K562 (cell line): Measurements from ENCODE around the gene ISYNA1. TPM values are rescaled to one million over a fixed set of nuclear protein-coding genes. Genes with fewer than 3 reads are reported as not detected.

ENCODE experiments used
- ADNP ChIP-seq: fragments of 200-800 bp; sonication (Bioruptor generic); IDR thresholded peaks from 2 replicates; pipeline ENCODE4 v1.6.1; 2016; ENCODE audit warnings: missing genetic modification characterization, missing compliant biosample characterization
- EHMT2 ChIP-seq: fragments of 450-650 bp; IDR thresholded peaks from 2 replicates; pipeline ENCODE4 v1.6.1; 2018; ENCODE audit warnings: antibody characterized with exemption
- ETV5 ChIP-seq: sonication (generic); formaldehyde crosslinking; IDR thresholded peaks from 2 replicates; pipeline ENCODE4 v1.4.0; 2020; ENCODE audit warnings: low read depth, mild to moderate bottlenecking, missing genetic modification reagents
- FOSL1 ChIP-seq: fragments of 200-800 bp; sonication (Bioruptor generic); conservative IDR thresholded peaks from 2 replicates; pipeline ENCODE4 v1.6.1; 2016; ENCODE audit warnings: missing genetic modification characterization, missing compliant biosample characterization
- FOXJ2 ChIP-seq: fragments of 200-800 bp; sonication (Bioruptor generic); IDR thresholded peaks from 2 replicates; pipeline ENCODE4 v1.6.1; 2016; ENCODE audit warnings: missing genetic modification characterization, missing compliant biosample characterization
- GATAD2A ChIP-seq: fragments of 450-650 bp; IDR thresholded peaks from 2 replicates; pipeline ENCODE4 v1.6.1; 2017
- GTF2F1 ChIP-seq: IDR thresholded peaks from 2 replicates; pipeline ENCODE4 v1.6.1; 2011; ENCODE audit warnings: low read depth, low read length, improper control_type of control experiment
- JUND ChIP-seq, 2 experiments: IDR thresholded peaks; 2 replicates in 1 of 2; 3 replicates in 1 of 2; pipeline ENCODE4 v1.6.1; 2011; ENCODE audit warnings: borderline replicate concordance in 2 of 2, low read depth in 2 of 2, low read length in 2 of 2, improper control_type of control experiment in 1 of 2, missing biosample characterization in 1 of 2, missing genetic modification characterization in 1 of 2, missing genetic modification reagents in 1 of 2
- KAT7 ChIP-seq: sonication (generic); formaldehyde crosslinking; IDR thresholded peaks from 2 replicates; pipeline ENCODE4 v1.8.0; 2022; ENCODE audit warnings: missing genetic modification reagents, mild to moderate bottlenecking, borderline replicate concordance
- KDM1A ChIP-seq, 2 experiments: fragments of 450-650 bp; IDR thresholded peaks; 2 replicates each; pipeline ENCODE4 v1.6.1; 2016; ENCODE audit warnings: mild to moderate bottlenecking in 2 of 2
- KLF1 ChIP-seq: fragments of 450-650 bp; IDR thresholded peaks from 2 replicates; pipeline ENCODE4 v1.6.1; 2016; ENCODE audit warnings: missing genetic modification characterization, missing compliant biosample characterization
- PRPF4 ChIP-seq: fragments of 200-400 bp; formaldehyde crosslinking; IDR thresholded peaks from one replicate; pipeline ENCODE4 v1.6.1; 2017; ENCODE audit warnings: low read length, low read depth, mild to moderate bottlenecking; ENCODE audit not compliant: insufficient read depth, poor library complexity, severe bottlenecking
- PTTG1 ChIP-seq: fragments of 450-650 bp; IDR thresholded peaks from 2 replicates; pipeline ENCODE4 v1.6.1; 2016; ENCODE audit warnings: low read depth, mild to moderate bottlenecking, missing genetic modification characterization, missing compliant biosample characterization
- SAFB ChIP-seq: fragments of 200-400 bp; formaldehyde crosslinking; IDR thresholded peaks from 2 replicates; pipeline ENCODE4 v1.6.1; 2017; ENCODE audit warnings: low read depth, low read length, borderline replicate concordance
- SIN3A ChIP-seq, 2 experiments: fragments of 150-350 bp in 1 of 2; IDR thresholded peaks; 2 replicates each; pipeline ENCODE4 v1.6.1; 2011 to 2016; ENCODE audit warnings: borderline replicate concordance in 2 of 2, low read depth in 2 of 2, low read length in 2 of 2, mild to moderate bottlenecking in 2 of 2, moderate library complexity in 2 of 2; ENCODE audit not compliant: control insufficient read depth in 1 of 2
- SOX6 ChIP-seq: fragments of 450-650 bp; IDR thresholded peaks from 2 replicates; pipeline ENCODE4 v1.6.1; 2014; ENCODE audit warnings: mild to moderate bottlenecking
- SREBF1 ChIP-seq: fragments of 150-350 bp; IDR thresholded peaks from 2 replicates; pipeline ENCODE4 v1.6.1; 2014; ENCODE audit warnings: antibody characterized with exemption, low read depth, low read length, borderline replicate concordance
- SRSF3 ChIP-seq: fragments of 200-400 bp; formaldehyde crosslinking; IDR thresholded peaks from 2 replicates; pipeline ENCODE4 v1.6.1; 2016; ENCODE audit warnings: mild to moderate bottlenecking, low read length, moderate library complexity; ENCODE audit not compliant: insufficient read depth
- STAT5A ChIP-seq: IDR thresholded peaks from 2 replicates; pipeline ENCODE4 v1.6.1; 2012; ENCODE audit warnings: low read length, inconsistent platforms, borderline replicate concordance
- STAT5B ChIP-seq: fragments of 250-450 bp; sonication (Bioruptor Pico); IDR thresholded peaks from 2 replicates; pipeline ENCODE4 v1.8.0; 2021; ENCODE audit warnings: mild to moderate bottlenecking, inconsistent platforms
- YBX1 ChIP-seq: fragments of 450-650 bp; IDR thresholded peaks from 2 replicates; pipeline ENCODE4 v1.7.1; 2016; ENCODE audit warnings: mild to moderate bottlenecking
- ZNF12 ChIP-seq: sonication (generic); formaldehyde crosslinking; IDR thresholded peaks from 2 replicates; pipeline ENCODE4 v1.4.0; 2020; ENCODE audit warnings: mild to moderate bottlenecking, missing genetic modification reagents
- ZNF133 ChIP-seq: fragments of 250-450 bp; sonication (Bioruptor Pico); IDR thresholded peaks from 2 replicates; pipeline ENCODE4 v1.4.0; 2020; ENCODE audit warnings: mild to moderate bottlenecking
- ZNF444 ChIP-seq: fragments of 250-450 bp; sonication (Bioruptor Pico); IDR thresholded peaks from 2 replicates; pipeline ENCODE4 v1.4.0; 2020; ENCODE audit warnings: mild to moderate bottlenecking, moderate library complexity
- ZNF583 ChIP-seq: fragments of 250-450 bp; sonication (Bioruptor Pico); IDR thresholded peaks from 2 replicates; pipeline ENCODE4 v1.4.0; 2020
- ZNF707 ChIP-seq: fragments of 250-450 bp; sonication (Bioruptor Pico); conservative IDR thresholded peaks from 2 replicates; pipeline ENCODE4 v1.8.0; 2022; ENCODE audit warnings: inconsistent platforms, mild to moderate bottlenecking, moderate library complexity
- polyA plus RNA-seq, 8 experiments: library from polyadenylated mRNA; depleted of rRNA in 4 of 8; stranded (reverse) in 5 of 8; unstranded in 3 of 8; fragments of >200 nt; fragmentation: Nextera tagmentation in 2 of 8; fragmentation: Illumina TruSeq in 1 of 8; extraction: Ambion mirVana in 2 of 8; extraction: Trizol in 1 of 8; gene quantifications; 2 replicates each; pipeline versions ENCODE4 v1.2.1 to v1.2.3, GENCODE V29; 2011 to 2014; ENCODE audit warnings: inconsistent platforms in 1 of 8, missing spikeins in 1 of 8
- total RNA-seq, 7 experiments: library from RNA; depleted of rRNA in 6 of 7; stranded (reverse); fragments of >200 nt in 6 of 7; fragmentation: Illumina TruSeq in 2 of 7; extraction: Trizol in 2 of 7; gene quantifications; 2 replicates each; pipeline versions ENCODE4 v1.2.1 to v1.2.3, GENCODE V29; 2011 to 2021; ENCODE audit warnings: low replicate concordance in 1 of 7
- TF ChIP-seq, protein P1 (sequence below): fragments of 450-650 bp; formaldehyde crosslinking; conservative IDR thresholded peaks from 2 replicates; pipeline ENCODE4 v1.4.0; 2022; ENCODE audit warnings: mild to moderate bottlenecking, missing genetic modification characterization
- TF ChIP-seq, protein P2 (sequence below): fragments of 250-450 bp; sonication (Bioruptor Pico); IDR thresholded peaks from 2 replicates; pipeline ENCODE4 v1.8.0; 2022; ENCODE audit warnings: inconsistent platforms, mild to moderate bottlenecking, moderate library complexity, borderline replicate concordance

ISYNA1 gene
- total and polyA plus RNA-seq, 9 of the 15 experiments (the other 6 are each of a cell fraction or from before 2014, with no cell fraction given): 21.8 to 460 (median 93.2) TPM

DNA sequence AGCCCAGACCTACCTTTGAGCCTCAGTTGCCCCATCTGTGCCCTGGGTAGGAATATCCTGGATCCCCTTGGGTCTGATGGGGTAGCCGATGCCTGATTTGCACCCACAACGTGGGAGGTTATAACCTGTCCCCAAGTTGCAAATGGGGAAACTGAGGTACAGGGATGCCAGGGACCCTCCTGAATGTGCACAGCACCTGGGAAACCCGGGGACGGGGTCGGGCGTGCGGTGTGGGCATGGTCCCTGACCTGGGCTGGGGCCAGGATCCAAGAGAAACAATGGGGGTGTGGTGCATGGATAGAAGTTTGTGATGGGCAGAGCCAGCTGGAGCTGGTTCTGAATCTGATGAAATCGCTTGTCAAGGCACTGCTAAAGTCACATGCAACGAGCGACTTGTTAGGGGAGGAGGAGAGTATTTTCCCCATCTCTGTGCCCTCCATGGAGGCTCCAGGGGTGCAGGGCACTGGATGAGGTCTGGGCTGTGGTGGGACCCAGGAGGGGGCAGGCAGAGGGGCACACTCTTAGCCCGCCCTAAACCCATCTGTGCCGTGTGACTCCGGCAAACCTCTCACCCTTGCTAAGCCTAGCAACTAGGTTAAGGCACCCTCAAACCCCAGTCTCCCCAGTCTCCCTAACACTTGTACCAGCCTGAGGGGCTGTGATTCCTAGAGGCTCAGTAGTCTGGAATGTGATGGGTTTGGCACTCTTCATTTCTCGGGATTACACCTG, 51.2 kb downstream of the ISYNA1 start (continued):
- TF ChIP-seq KAT7 (CRISPR knock-in tag) (0 out of 2 replicates have a peak, but pooled peaks have one; percentile 75), GTF2F1 (no peak), SREBF1 (no peak), YBX1 (no peak), SOX6 (peak; percentile 11; the same call in 1 of the 2 replicates), ZNF133 (CRISPR knock-in tag) (no peak), SAFB (no peak), ZNF444 (CRISPR knock-in tag) (no peak), EHMT2 (no peak), ETV5 (peak; percentile 62; the same call in 1 of the 2 replicates), ADNP (tag) (peak; percentile 89), FOSL1 (tag) (no peak), STAT5B (no peak), SIN3A (IDR thresholded peaks at IDR 0.05; ENCODE audit: borderline replicate concordance in 2 of 2, control insufficient read depth in 1 of 2, low read depth in 2 of 2, low read length in 2 of 2) (peak in 1 of 2 experiments; percentile 31; a peak in 1 of 4 replicates), PRPF4 (no peak), ZNF707 (CRISPR knock-in tag) (no peak), PTTG1 (tag) (no peak), KDM1A (IDR thresholded peaks at IDR 0.05) (no peak), STAT5A (no peak), JUND (IDR thresholded peaks at IDR 0.05; ENCODE audit: borderline replicate concordance, low read depth, low read length) (0 out of 2 replicates have a peak, but pooled peaks have one; percentile 17), JUND (tag; IDR thresholded peaks at IDR 0.05; ENCODE audit: borderline replicate concordance, low read depth, low read length) (no peak), GATAD2A (no peak), SRSF3 (no peak), KLF1 (tag) (no peak), ZNF12 (CRISPR knock-in tag) (0 out of 2 replicates have a peak, but pooled peaks have one; percentile 45), FOXJ2 (tag) (0 out of 2 replicates have a peak, but pooled peaks have one; percentile 18), ZNF583 (CRISPR knock-in tag) (no peak)
- TF ChIP-seq, protein P1, sequence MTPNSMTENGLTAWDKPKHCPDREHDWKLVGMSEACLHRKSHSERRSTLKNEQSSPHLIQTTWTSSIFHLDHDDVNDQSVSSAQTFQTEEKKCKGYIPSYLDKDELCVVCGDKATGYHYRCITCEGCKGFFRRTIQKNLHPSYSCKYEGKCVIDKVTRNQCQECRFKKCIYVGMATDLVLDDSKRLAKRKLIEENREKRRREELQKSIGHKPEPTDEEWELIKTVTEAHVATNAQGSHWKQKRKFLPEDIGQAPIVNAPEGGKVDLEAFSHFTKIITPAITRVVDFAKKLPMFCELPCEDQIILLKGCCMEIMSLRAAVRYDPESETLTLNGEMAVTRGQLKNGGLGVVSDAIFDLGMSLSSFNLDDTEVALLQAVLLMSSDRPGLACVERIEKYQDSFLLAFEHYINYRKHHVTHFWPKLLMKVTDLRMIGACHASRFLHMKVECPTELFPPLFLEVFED (CRISPR knock-in tag): no peak; the same call in 1 of the 2 replicates
- TF ChIP-seq, protein P2, sequence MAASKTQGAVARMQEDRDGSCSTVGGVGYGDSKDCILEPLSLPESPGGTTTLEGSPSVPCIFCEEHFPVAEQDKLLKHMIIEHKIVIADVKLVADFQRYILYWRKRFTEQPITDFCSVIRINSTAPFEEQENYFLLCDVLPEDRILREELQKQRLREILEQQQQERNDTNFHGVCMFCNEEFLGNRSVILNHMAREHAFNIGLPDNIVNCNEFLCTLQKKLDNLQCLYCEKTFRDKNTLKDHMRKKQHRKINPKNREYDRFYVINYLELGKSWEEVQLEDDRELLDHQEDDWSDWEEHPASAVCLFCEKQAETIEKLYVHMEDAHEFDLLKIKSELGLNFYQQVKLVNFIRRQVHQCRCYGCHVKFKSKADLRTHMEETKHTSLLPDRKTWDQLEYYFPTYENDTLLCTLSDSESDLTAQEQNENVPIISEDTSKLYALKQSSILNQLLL (CRISPR knock-in tag): no peak
- TF ChIP-seq, all 486 proteins: peak for 67
